Keratinocyte (primary cell): Measurements from ENCODE around the gene TLK1.
A peak's percentile ranks its signal among the peaks of the same experiment; 100 is the strongest.

Source experiments
- EZH2 ChIP-seq: IDR thresholded peaks from one replicate; pipeline ENCODE4 v1.6.1; 2012; ENCODE audit warnings: inconsistent platforms, mild to moderate bottlenecking, low read length, moderate library complexity
- TF ChIP-seq, protein P1 (sequence below), 3 experiments: IDR thresholded peaks in 1 of 3; conservative IDR thresholded peaks in 1 of 3; optimal IDR thresholded peaks in 1 of 3; 2 replicates in 2 of 3; 3 replicates in 1 of 3; pipeline versions ENCODE3 to v1.5.1; 2011; ENCODE audit warnings: low read length in 3 of 3, mild to moderate bottlenecking in 3 of 3, moderate library complexity in 2 of 3, control low read depth in 1 of 3, inconsistent platforms in 1 of 3; ENCODE audit not compliant: insufficient read depth in 2 of 3; ENCODE audit errors: extremely low read depth in 1 of 3

DNA sequence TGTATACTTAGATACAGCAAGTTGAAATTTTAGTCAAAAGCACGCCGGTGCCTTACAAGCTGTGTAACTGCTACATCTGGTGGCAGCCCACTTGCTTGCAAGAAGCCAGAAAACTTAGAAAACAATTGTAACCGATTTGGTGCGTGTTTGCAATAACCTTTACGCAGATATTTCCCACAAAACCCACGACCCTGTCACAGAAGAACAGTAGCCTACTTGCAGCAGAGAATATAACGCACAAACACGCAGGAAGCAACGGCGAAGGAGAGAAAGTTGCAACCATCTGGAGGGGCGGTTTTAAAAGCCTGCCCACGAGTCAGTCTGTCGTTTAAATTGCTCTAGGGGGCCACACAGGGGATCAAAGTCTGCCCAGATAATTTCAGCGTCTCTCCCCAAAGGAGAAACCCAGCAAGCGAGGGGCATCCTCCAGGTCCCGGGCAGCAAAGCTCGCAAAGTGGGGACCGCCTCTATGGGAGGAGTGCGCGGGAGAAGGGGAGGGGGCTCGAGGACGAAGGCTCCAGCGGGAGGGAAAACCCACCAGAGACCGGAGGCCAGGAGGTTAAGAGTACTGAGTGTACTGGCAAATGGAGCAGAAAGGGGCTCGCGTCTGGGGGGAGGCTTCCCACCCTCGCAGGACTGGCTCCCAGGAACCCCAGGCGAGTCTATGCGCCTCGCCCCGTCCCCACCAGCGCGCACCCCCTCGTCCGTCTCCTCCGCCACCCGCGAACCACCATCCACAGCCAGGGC is 1.1 kb downstream of the TLK1 start:
- TF ChIP-seq, protein P1, sequence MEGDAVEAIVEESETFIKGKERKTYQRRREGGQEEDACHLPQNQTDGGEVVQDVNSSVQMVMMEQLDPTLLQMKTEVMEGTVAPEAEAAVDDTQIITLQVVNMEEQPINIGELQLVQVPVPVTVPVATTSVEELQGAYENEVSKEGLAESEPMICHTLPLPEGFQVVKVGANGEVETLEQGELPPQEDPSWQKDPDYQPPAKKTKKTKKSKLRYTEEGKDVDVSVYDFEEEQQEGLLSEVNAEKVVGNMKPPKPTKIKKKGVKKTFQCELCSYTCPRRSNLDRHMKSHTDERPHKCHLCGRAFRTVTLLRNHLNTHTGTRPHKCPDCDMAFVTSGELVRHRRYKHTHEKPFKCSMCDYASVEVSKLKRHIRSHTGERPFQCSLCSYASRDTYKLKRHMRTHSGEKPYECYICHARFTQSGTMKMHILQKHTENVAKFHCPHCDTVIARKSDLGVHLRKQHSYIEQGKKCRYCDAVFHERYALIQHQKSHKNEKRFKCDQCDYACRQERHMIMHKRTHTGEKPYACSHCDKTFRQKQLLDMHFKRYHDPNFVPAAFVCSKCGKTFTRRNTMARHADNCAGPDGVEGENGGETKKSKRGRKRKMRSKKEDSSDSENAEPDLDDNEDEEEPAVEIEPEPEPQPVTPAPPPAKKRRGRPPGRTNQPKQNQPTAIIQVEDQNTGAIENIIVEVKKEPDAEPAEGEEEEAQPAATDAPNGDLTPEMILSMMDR (optimal IDR thresholded peaks at IDR 0.05 in 1 of 3, IDR thresholded peaks at IDR 0.05 in 1 of 3, conservative IDR thresholded peaks at IDR 0.05 in 1 of 3; ENCODE audit: extremely low read depth in 1 of 3, insufficient read depth in 2 of 3, low read length in 3 of 3) = peak; percentile 25 to 56 (median 47)
- no peak for TF ChIP-seq EZH2
